ENCODE results near the gene TMEM63B.
"Not testable (repeated sequence)": the region's sequence is repeated elsewhere in the genome, so short reads cannot be mapped to it uniquely, and the experiment has no call there.

TMEM63B gene

DNA sequence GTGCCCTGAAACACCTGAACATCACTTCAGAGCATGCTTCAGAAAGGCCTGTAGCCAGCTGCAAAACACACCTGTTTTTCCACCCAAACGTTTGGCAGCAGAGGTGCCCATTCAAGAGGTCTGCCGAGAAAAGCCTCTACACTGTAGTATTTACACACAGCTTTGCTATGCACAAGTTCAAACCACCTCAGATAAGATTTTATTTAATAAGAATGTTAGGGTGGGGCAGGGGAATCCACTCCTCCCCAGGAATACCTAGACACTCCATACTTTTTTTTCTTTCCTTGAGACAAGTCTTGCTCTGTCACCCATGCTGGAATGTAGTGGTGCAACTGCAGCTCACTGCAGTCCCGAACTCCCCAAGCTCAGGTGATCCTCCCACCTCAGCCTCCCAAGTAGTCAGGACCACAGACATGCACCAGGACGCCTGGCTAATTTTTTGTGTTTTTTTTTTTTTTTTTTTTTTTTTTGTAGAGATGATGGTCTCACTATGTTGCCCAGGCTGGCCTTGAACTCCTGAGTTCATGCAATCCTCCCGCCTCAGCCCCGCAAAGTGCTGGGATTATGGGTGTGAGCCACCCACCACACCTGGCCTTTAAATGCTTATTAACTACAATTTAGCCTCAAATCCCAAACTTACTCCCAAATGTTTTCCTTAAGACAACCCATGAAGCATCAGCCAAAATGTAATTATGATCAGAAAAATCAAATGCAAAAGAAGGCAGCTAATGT, 9.8 kb upstream of the TMEM63B start:
- DNase-seq, result no peak

DNA sequence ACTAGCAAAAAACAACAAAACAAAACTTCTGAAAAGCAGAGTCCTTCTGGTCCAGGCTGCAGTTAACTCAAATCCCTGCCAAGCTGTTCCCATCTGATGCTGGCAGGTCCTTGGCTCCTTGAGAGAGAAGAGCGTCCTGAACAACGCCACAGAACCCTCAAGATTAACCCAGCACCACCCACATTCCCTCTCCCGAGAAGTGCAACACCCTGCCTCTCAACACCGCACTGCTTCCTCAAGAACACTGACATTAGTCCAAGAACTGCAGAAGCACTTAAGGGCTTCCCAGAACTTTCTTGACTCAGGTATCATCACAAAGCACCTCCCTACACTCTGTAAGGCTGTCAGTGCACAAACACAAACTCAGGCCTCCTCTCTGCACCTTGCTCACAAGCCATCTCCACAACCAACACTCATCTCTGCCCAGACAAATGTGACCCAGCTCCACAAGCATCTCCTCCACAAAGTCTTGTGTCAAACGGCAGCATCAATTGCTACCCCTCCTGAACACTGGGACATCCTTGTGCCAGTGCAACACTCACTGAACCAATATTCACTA, 7.6 kb upstream of the TMEM63B start:
- DNase-seq, result no peak

DNA sequence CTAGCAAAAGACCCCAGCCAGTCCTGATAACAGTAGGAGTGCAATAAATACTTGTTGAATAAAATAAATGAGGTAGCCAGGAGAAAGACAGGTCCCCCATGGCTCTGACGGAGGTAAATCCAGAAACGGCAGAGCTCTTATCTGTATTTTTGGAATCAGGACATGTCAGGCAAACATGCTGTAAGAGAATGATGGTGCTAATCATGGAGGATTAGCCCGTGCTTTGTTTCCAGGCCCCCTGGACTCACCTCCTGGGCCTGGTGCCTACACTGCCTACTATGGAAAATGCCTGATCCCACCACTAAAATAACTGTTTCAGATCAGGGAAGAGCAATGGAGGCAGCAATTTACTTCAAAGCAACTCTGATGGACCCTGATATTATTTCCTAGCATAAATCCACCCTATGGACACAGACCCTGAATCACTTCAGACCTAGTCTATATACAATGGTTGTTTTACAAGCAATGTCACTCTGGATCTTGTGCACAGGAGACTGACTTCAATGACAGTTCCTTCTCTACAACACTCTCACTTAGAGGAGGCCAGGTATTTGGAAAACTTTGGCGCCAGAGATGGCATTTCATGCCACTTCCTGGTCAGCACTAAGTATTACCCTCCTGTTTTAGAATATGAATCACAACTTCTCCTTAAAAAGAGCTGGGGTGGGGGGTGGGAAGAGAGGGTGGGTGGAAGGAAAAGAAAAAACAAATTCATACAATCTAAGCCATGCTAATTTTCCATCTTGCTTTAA, 6.5 kb upstream of the TMEM63B start:
- no peak for DNase-seq

DNA sequence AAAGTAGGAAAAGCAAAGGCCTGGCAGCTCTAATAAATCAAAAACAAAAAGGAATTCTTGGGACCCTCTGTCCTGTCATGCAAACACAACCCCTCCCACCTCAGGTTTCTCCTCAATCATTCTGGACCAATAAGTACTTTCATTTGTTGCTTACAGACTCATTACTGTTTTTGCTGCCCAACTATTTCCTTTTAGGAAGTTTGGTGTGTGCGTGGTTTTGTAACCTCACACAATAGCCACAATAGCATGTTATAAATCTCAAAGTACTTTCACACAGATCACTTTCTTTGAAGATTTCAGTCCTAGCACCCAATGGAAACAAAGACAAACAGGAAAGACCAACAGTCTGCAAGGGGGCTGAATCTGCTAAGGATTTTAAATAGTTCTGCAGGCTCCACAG, 4.6 kb upstream of the TMEM63B start:
- no peak for DNase-seq

DNA sequence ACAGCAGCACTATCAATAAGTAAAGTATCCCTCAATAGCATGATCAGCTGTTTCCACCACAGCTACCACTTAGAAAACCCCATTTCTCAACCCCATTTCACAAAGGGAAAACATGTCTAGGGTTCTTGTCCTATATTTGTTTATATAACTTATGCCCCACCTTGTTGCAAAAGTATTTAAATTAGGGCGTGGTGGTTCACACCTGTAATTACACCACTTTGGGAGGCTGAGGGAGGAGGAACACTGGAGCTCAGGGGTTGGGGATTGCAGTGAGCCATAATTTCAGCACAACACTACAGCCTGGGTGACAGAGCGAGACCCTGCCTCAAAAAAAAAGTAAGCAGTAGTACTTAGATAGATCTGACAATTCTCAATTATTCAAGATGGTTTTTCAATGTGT, 3.8 kb upstream of the TMEM63B start:
- DNase-seq, result no peak

DNA sequence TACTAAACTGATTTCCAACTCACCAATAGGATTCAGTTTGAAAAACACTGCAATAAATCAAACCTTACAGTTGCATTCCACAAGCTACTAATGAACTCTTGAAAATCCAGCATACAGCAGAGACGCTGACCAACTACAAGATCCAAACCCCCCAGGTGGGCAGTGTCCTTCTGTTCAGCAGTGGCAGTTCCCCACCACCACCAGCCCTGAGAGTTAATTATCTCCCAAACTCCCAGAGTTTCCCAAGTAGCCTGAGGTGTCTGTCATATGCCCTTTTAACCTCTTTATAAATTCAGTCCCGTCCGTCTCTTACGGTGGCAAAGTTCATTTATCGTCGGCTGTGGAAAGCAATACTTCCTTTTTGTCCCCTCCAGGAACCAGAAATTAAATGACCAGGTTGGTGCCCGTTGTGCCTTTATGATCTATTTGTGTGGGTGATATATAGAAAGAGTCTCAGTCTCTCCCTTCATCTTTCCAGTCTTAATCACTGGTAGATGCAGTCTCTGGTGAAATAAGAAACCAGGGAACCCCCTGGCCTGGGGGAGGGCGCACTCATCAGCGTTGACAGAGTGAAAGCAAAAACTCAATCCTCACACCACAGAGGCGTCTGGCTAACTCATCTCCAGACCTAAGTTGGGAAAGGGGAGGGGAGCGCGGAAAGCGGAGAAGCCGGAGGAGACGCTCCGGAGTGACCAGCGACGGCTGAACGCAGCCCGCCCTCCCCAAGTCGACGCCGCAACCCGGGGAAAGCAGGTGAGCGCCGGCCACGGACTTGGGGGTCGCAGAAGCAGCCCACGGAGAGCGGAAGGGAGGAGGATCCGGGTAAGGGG, 819 bp upstream of the TMEM63B start:
- DNase-seq, result peak; percentile 74

DNA sequence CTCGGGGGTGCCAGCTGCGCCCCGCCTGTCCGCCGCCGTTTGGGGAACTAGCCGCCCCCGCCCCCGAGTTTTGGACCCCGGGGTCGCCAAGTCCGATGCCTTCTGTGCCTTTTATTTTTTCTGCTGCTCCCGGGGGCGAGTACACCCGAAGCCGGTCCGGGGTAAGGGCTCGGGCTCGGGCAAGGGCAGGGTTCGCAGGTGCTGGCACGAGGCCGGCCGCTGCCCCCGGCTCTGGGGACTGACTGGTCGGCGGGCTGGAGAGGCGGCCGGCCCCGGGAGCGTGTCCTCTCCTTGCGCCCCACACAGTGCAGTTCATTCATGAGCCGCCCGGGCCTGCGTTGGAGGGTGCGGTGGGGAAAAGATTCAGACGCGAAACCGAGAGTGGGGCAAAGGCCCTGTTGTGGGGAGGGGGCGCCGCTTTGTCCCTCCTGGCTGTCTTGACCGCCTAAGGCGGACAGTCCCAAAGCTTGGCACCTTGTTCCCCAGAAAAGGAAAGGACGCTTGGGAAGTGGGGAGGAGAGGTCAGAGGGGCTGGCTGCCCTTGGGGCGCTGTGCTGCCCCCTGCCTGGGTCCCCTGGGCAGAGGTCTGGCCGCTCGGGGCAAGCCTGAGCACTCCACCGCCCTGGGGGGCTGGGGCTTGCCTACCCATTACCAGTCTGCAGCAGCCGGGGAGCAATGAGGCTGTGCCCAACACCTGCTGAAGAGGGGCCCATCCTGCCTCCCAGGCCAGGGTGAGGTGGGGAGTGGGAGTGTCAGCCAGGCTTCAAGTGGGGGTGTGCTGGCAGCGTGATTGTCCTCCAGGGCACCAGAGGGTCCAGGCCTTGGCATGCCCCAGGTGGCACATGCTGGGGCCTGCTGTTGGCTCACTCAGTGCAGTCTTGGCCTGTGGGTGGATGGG, 915 bp downstream of the TMEM63B start:
- DNase-seq, result no peak

DNA sequence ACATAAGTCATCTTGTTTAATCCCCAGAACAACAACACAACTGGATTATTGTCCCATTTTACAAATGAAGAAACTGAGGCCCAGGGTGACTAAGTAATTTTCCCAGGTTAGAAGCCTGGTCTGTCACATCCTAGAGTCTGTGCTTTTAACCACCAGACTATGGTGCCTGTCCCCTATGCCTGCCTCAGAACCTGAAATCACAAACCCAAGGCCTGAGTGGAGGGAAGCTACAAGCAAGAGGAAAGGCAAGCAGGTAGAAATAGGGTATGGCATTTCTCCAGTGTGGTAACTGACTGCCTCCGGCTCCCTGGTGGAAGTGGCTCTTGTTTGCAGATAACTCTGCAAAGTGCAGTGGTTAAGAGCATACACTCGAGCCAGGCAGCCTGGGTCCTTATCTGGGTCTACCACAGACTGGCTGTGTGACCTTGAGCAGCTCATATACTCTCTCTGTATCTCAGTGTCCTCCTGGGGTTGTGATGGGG, 2.5 kb downstream of the TMEM63B start:
- DNase-seq, result no peak

DNA sequence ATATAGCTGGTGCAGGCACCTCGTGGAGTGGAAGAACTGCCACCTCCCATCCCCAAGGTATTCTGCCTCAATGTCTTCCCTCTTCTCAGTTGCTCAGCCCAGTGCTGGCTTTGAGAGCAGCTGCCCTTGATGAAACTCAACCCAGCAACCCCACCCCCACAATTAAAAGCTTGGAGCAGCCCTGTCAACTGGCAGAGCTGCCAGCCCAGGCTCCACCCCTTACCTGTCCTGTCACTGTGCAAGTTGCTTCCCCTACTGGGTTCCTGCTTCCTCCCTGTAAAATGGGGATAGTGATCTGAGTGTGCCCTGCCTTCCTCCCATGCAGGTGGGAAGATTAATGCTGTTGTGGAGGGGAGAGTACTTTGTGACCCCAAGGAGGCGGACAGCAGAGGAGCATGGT, 4.5 kb downstream of the TMEM63B start:
- DNase-seq, result no peak

DNA sequence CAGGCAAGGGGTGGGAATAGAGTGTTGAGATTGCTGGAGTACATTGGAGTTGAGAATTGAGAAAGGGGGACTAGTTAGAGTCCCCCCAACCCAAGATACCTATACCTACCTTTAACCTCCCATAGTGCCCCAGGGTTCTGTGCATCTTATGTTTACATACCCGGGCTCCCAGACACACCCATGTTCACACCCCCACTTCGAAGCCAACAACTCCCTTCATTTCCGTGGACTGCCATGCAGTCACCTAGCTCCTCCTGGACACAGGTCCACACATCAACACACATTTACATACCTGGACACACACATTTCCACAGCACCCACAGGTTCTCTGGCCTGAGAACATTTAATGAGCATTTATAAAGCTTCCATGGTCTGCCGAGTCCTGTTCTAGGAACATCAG, 5.1 kb downstream of the TMEM63B start:
- DNase-seq, result no peak

DNA sequence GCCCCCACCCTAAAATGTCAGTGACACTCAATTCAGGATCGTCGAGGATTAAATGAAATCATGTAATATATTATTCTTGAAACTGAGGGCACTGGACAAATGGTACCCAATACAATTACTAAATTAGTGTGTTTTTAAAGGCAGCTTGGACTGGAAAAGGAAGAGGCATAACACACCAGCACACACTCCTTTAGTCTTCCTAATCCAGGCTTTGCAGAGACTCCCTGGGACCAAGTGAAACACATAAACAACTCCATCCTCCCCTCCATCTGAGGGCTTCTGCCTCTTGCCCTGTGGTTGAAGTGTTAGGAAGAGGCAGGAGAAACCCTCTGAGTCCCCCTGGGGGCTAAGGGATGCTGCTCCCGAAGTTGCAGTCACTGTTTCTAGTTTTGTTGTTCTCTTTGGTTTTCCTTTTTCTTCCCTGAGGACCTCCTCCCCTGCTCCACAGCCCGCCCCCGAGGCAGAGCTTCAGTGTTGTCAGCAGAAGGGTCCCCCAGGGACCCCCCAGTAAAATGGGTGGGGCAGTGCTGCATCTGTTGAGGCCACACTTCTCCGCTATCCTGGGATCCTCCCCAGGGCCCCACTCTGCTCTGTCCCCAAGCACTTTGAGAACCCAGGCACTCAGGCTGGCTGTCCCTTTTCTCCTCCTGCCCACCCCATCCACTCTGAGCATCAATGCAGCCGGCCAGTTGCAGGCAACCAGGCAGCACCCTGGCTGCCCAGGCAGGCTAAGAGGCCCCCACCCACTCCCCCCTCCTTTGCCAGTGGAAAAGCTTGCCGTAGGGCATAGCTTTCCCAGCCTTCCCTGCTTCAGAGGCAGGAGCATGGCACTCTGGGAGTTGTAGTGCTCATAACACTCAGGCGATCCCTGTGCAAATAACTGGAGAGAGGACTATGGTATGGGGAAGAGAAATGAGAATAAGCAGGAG, 5.9 kb downstream of the TMEM63B start:
- no peak for DNase-seq

DNA sequence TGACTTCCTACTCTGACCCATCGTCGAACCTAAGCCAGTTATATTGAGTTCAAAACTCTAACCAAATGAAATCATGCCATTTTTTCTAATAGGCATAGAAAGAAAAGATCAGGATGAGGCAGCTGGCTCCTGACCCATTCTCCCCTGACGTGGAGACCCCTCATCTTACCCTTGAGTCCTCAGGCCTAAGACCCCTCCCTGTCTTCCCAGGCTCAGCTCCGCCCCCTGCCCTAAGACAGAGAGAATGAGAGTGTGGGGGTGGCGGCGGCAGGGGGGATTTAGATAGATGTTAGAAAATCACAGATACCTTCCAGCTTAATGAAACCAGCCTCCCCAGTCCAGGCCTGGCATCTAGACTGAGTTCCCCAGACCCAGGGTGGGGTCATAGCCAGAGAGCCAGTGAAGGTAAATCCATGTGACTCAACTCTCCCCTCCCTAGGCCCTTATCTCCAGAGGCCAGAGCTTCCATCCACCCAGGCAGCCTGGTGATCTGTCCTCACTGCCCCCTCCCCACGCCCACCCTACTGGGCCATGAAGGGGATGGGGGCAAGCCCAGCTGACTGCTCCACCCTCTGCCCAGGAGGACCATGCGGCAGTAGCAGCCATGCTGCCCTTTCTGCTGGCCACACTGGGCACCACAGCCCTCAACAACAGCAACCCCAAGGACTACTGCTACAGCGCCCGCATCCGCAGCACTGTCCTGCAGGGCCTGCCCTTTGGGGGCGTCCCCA, 6.8 kb downstream of the TMEM63B start:
- no peak for DNase-seq

DNA sequence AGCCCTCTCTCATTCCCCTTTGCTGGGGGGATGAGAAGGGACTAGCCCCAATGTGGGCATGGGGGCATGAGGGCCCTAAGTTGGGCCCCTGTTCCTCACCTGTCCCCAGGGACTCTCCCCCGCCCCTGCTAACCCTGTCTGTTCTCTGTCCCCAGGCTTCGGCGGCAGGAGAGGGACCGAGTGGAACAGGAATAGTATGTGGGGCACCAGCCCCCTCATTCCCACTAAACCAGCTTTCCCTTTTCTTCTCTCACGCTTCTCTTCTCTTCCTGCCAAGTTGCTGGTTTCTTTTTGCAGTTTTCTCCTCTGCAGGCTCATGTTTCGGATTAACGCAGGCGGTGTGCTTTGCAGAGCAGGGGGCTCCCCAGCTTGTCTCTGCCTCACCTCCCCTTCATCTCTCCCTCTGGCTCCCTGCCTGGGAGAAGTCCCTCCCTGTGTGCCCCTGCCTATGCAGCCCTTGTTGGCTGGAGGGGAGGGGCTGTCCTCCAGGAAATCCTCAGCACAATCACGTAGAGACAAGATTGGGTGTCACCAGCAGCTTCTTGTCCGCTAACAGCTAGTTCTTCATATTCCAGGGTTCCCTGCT, 7.9 kb downstream of the TMEM63B start:
- no peak for DNase-seq

DNA sequence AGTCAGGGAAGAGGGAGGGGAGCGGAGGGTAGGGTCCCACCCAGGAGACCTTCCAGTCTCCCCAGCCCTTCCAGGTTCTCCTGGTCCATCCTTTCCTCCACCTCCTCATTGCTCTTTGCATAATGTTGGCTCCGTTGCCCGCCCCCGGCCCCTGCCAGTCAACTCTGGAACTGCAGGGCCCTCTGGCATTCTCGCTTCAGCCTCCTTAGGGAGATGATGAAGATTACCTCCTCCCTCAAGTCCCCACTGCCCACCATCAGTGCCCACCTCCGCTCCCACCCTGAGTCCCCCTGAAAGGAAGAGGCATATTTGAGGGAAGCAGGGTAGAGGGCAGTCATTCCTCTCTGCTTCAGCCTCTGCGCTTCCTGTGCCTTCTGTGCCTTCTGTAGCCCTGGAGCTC, 8.5 kb downstream of the TMEM63B start:
- DNase-seq, result no peak

DNA sequence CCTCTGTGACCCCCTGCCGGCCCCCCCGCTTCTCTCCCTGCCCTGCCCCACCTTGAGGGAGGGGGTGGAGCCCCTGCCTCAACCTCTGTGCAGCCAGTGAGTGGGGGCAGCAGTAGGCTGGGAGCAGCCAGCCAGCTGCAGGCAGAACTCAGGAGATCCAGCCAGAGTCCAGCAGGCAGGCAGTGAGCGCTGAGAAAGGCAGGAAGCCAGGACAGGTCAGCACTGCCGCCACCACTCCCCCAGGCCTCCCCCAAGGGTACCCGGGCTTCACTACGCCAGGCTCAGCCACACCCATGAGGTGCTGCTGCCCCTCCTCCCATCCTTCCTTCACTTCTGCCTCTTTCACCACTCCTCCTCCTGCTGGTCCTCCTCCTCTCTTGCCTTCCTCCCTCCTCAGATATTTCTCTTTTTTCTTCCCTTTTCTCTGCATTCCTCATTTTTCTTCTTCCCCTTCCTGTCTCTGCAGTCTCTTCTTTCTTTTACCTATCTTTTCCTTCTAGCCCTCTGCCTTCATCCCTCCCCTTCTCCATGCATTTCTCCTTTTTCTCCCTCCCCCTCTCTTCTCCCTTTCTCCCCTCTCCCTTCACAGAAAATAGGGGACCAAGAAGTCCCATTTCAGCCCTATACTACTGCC, 11.5 kb downstream of the TMEM63B start:
- no peak for DNase-seq

DNA sequence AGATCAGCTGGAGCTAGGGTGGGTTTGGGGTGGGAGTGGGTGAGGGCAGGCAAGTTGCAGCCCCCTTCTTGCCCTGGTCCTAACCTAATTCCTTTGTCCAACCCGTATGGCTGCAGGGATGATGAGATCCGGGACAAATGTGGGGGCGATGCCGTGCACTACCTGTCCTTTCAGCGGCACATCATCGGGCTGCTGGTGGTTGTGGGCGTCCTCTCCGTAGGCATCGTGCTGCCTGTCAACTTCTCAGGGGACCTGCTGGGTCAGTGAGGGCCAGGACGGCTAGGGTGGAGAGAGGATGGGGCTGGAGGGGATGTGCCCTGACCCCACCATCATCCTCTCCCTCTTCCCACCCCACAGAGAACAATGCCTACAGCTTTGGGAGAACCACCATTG, 12.0 kb downstream of the TMEM63B start:
- DNase-seq, result no peak

DNA sequence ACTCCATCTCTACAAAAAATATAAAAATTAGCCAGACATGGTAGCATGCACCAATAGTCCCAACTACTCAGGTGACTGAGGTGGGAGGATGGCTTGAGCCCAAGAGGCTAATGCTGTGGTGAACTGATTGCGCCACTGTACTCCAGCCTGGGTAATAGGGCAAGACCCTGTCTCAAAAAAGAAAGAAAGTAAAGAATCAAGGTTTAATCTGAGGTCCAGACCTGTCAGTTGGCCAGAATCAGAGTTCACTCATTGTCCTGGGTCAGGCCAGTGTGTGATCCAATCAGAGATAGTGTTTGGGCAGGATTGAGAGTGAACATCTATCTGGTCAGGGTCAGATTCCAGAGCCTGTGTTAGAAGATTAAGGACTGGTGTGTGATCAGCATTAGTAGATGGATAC, 15.5 kb downstream of the TMEM63B start:
- no peak for DNase-seq

DNA sequence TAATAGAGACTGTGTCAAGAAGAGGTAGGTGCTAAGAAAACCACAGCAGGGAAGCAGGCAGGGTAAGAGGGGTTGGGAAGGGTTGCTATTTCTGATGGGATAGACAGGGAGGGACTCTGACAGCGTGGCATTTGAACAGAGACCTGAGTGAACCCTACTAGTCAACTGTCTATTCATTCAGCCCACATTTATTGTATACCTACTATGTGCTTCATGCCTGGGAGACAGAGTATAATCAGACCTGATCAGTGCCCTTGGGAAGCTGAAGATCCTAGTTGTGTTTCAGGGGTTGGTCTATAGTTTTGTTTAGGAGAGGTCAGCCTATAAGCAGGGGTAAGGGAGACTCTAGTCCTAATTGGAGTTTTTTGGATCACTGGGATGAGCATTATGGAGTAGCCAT, 16.4 kb downstream of the TMEM63B start:
- DNase-seq, result no peak

DNA sequence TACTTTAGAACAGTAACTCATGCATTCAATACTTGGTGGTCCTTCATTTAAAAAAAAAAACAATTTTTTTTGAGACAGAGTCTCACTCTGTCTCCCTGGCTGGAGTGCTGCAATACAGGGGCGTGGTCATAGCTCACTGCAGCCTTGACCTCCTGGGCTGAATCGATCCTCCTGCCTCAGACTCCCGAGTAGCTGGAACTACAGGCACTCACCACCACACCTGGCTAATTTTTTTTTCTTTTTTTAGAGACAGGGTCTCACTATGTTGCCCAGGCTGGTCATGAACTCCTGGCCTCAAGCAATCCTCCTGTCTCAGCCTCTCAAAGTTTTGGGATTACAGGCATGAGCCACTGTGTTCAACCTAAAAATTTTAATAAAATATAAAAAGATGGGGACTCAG, 17.2 kb downstream of the TMEM63B start:
- not testable (repeated sequence) for DNase-seq

All from activated CD8-positive, alpha-beta memory T cell treated with anti-CD3 and anti-CD28 coated beads, Interleukin-2, amount 50 U/mL, for 4 hours (primary cell).